ENCODE data around the gene SNX4.

- no peak for TF ChIP-seq NFE2L1 (CRISPR knock-in tag; IDR thresholded peaks at IDR 0.05)
- TF ChIP-seq, protein P1, sequence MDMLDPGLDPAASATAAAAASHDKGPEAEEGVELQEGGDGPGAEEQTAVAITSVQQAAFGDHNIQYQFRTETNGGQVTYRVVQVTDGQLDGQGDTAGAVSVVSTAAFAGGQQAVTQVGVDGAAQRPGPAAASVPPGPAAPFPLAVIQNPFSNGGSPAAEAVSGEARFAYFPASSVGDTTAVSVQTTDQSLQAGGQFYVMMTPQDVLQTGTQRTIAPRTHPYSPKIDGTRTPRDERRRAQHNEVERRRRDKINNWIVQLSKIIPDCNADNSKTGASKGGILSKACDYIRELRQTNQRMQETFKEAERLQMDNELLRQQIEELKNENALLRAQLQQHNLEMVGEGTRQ (CRISPR knock-in tag; IDR thresholded peaks at IDR 0.05): no peak
- TF ChIP-seq, protein P2, sequence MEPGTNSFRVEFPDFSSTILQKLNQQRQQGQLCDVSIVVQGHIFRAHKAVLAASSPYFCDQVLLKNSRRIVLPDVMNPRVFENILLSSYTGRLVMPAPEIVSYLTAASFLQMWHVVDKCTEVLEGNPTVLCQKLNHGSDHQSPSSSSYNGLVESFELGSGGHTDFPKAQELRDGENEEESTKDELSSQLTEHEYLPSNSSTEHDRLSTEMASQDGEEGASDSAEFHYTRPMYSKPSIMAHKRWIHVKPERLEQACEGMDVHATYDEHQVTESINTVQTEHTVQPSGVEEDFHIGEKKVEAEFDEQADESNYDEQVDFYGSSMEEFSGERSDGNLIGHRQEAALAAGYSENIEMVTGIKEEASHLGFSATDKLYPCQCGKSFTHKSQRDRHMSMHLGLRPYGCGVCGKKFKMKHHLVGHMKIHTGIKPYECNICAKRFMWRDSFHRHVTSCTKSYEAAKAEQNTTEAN (CRISPR knock-in tag; IDR thresholded peaks at IDR 0.05): no peak
- TF ChIP-seq CTCF (IDR thresholded peaks at IDR 0.05): no peak
- no peak for TF ChIP-seq ELF4 (CRISPR knock-in tag; IDR thresholded peaks at IDR 0.05; ENCODE audit: low read depth)
- TF ChIP-seq ATF1 (CRISPR knock-in tag; IDR thresholded peaks at IDR 0.05): no peak
- no peak for TF ChIP-seq CDX4 (CRISPR knock-in tag; IDR thresholded peaks at IDR 0.05; ENCODE audit: borderline replicate concordance)
- TF ChIP-seq, protein P3, sequence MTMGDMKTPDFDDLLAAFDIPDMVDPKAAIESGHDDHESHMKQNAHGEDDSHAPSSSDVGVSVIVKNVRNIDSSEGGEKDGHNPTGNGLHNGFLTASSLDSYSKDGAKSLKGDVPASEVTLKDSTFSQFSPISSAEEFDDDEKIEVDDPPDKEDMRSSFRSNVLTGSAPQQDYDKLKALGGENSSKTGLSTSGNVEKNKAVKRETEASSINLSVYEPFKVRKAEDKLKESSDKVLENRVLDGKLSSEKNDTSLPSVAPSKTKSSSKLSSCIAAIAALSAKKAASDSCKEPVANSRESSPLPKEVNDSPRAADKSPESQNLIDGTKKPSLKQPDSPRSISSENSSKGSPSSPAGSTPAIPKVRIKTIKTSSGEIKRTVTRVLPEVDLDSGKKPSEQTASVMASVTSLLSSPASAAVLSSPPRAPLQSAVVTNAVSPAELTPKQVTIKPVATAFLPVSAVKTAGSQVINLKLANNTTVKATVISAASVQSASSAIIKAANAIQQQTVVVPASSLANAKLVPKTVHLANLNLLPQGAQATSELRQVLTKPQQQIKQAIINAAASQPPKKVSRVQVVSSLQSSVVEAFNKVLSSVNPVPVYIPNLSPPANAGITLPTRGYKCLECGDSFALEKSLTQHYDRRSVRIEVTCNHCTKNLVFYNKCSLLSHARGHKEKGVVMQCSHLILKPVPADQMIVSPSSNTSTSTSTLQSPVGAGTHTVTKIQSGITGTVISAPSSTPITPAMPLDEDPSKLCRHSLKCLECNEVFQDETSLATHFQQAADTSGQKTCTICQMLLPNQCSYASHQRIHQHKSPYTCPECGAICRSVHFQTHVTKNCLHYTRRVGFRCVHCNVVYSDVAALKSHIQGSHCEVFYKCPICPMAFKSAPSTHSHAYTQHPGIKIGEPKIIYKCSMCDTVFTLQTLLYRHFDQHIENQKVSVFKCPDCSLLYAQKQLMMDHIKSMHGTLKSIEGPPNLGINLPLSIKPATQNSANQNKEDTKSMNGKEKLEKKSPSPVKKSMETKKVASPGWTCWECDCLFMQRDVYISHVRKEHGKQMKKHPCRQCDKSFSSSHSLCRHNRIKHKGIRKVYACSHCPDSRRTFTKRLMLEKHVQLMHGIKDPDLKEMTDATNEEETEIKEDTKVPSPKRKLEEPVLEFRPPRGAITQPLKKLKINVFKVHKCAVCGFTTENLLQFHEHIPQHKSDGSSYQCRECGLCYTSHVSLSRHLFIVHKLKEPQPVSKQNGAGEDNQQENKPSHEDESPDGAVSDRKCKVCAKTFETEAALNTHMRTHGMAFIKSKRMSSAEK (CRISPR knock-in tag; IDR thresholded peaks at IDR 0.05; ENCODE audit: borderline replicate concordance): no peak
- no peak for TF ChIP-seq MXD4 (CRISPR knock-in tag; IDR thresholded peaks at IDR 0.05; ENCODE audit: borderline replicate concordance)
- TF ChIP-seq CREM (CRISPR knock-in tag; IDR thresholded peaks at IDR 0.05): no peak
- TF ChIP-seq, protein P4, sequence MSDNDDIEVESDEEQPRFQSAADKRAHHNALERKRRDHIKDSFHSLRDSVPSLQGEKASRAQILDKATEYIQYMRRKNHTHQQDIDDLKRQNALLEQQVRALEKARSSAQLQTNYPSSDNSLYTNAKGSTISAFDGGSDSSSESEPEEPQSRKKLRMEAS (CRISPR knock-in tag; IDR thresholded peaks at IDR 0.05): no peak
- TF ChIP-seq ZNF671 (CRISPR knock-in tag; IDR thresholded peaks at IDR 0.05): no peak
Observed at GRCh38 chr3:125440970-125441369, 79.0 kb downstream of the SNX4 start.

Measured in WTC11 (cell line).